Measurements from ENCODE around the gene SMIM1. TPM values are rescaled to one million over a fixed set of nuclear protein-coding genes. Genes with fewer than 3 reads are reported as not detected.

The SMIM1 gene
- total and polyA plus RNA-seq, 2 experiments from 2014 or later = not detected

- no peak overlapping the region for H3K4me2 ChIP-seq (ENCODE audit: unreplicated experiment)
- no peaks in the 10 kb centered on the region for H4K20me1 ChIP-seq (ENCODE audit: insufficient read depth)
- peaks cover 26% of the 10 kb centered on the region for H3K36me3 ChIP-seq (ENCODE audit: low read depth)
- H3K4me3 ChIP-seq = no peak overlapping the region
- in situ Hi-C loops (cut with MboI) = no loop called here
- no peak overlapping the region for H3K27ac ChIP-seq
- H2AFZ ChIP-seq = no peak overlapping the region
- no peak for TF ChIP-seq EZH2 (IDR thresholded peaks at IDR 0.05; ENCODE audit: insufficient read depth, poor library complexity, severe bottlenecking)
- TF ChIP-seq EZH2phosphoT487 (IDR thresholded peaks at IDR 0.05; ENCODE audit: insufficient read depth, low read depth) = no peak
- H3K27me3 ChIP-seq (replicated peaks; ENCODE audit: insufficient read depth) = no peaks in the 10 kb centered on the region
- no peaks in the 10 kb centered on the region for H3K9me3 ChIP-seq (ENCODE audit: low read depth)
- H3F3A ChIP-seq (ENCODE audit: insufficient read depth) = no peaks in the 10 kb centered on the region
- no peaks in the 10 kb centered on the region for H3K9me2 ChIP-seq (ENCODE audit: insufficient read depth)
- 98% methylated on average over 30 of the region's 30 CpGs for WGBS, 2 experiments (ENCODE audit: low coverage in 1 of 2, low lambda C conversion rate in 2 of 2, missing lambda C conversion rate in 2 of 2)
- peaks cover 19% of the 10 kb centered on the region for H3K79me2 ChIP-seq (ENCODE audit: insufficient read depth)
- no peaks in the 10 kb centered on the region for H3K4me1 ChIP-seq (ENCODE audit: insufficient read depth)
- DNase-seq = no peak
- no peak overlapping the region for H3K9ac ChIP-seq
These were observed 11.3 kb downstream of the SMIM1 start for GRCh38 chr1:3783651-3784474.

DNA sequence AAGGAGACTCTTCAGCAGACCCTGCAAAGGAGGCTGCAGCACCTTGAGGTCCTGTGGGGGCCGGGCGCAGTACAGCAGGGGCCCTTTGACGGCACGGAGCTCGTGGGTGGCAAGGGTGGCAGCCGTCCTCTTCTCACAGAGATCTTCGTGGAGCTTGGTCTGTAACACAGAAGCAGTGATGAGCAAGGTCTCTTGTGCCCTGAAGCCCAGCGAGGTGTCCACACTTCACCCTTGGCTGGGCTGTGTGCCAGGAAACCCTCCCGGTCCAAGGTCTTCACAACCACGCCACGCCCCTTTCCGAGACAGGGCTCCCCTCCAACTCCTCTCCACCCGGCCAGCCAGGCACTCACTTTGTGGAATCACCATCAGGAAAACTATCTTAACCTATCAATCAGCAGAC lies 12.5 kb downstream of the SMIM1 start:
- H3K4me3 ChIP-seq = no peak overlapping the region
- no peaks in the 10 kb centered on the region for H3K9me3 ChIP-seq (ENCODE audit: low read depth)
- no peak overlapping the region for H2AFZ ChIP-seq
- H3K27me3 ChIP-seq (replicated peaks; ENCODE audit: insufficient read depth) = no peaks in the 10 kb centered on the region
- in situ Hi-C loops (cut with MboI) = no loop called here
- H3K27ac ChIP-seq = no peak overlapping the region
- no peaks in the 10 kb centered on the region for H4K20me1 ChIP-seq (ENCODE audit: insufficient read depth)
- no peaks in the 10 kb centered on the region for H3F3A ChIP-seq (ENCODE audit: insufficient read depth)
- H3K9me2 ChIP-seq (ENCODE audit: insufficient read depth) = no peaks in the 10 kb centered on the region
- H3K79me2 ChIP-seq (ENCODE audit: insufficient read depth) = peaks cover 31% of the 10 kb centered on the region
- TF ChIP-seq EZH2phosphoT487 (IDR thresholded peaks at IDR 0.05; ENCODE audit: insufficient read depth, low read depth) = no peak
- H3K36me3 ChIP-seq (ENCODE audit: low read depth) = peaks cover 23% of the 10 kb centered on the region
- WGBS, 2 experiments (ENCODE audit: low coverage in 1 of 2, low lambda C conversion rate in 2 of 2, missing lambda C conversion rate in 2 of 2) = 82 to 83% methylated on average over 13 of the region's 13 CpGs
- H3K9ac ChIP-seq = no peak overlapping the region
- no peak for DNase-seq
- no peak overlapping the region for H3K4me2 ChIP-seq (ENCODE audit: unreplicated experiment)
- no peaks in the 10 kb centered on the region for H3K4me1 ChIP-seq (ENCODE audit: insufficient read depth)

GRCh38 chr1:3785456-3786157 lies 13.1 kb downstream of the SMIM1 start:
- no peaks in the 10 kb centered on the region for H3K9me2 ChIP-seq (ENCODE audit: insufficient read depth)
- no peaks in the 10 kb centered on the region for H3K27me3 ChIP-seq (replicated peaks; ENCODE audit: insufficient read depth)
- peaks cover 36% of the 10 kb centered on the region for H3K79me2 ChIP-seq (ENCODE audit: insufficient read depth)
- no peaks in the 10 kb centered on the region for H3K4me1 ChIP-seq (ENCODE audit: insufficient read depth)
- H3F3A ChIP-seq (ENCODE audit: insufficient read depth) = no peaks in the 10 kb centered on the region
- no peaks in the 10 kb centered on the region for H4K20me1 ChIP-seq (ENCODE audit: insufficient read depth)
- in situ Hi-C loops (cut with MboI) = no loop called here
- TF ChIP-seq EZH2phosphoT487 (IDR thresholded peaks at IDR 0.05; ENCODE audit: insufficient read depth, low read depth) (no peak), EZH2 (IDR thresholded peaks at IDR 0.05; ENCODE audit: insufficient read depth, poor library complexity, severe bottlenecking) (no peak)
- H3K9me3 ChIP-seq (ENCODE audit: low read depth) = no peaks in the 10 kb centered on the region
- H3K36me3 ChIP-seq (ENCODE audit: low read depth) = peaks cover 19% of the 10 kb centered on the region
- H3K4me2 ChIP-seq (ENCODE audit: unreplicated experiment) = no peak overlapping the region
- H3K27ac ChIP-seq = no peak overlapping the region
- WGBS, 2 experiments (ENCODE audit: low coverage in 1 of 2, low lambda C conversion rate in 2 of 2, missing lambda C conversion rate in 2 of 2) = 92 to 94% methylated on average over 14 of the region's 14 CpGs
- H3K4me3 ChIP-seq = no peak overlapping the region
- no peak overlapping the region for H3K9ac ChIP-seq
- DNase-seq = no peak
- no peak overlapping the region for H2AFZ ChIP-seq

- H3K4me2 ChIP-seq (ENCODE audit: unreplicated experiment) = no peak overlapping the region
- in situ Hi-C loops (cut with MboI) = no loop called here
- peaks cover 47% of the 10 kb centered on the region for H3K79me2 ChIP-seq (ENCODE audit: insufficient read depth)
- H3K27ac ChIP-seq = no peak overlapping the region
- no peak overlapping the region for H2AFZ ChIP-seq
- no peak overlapping the region for H3K9ac ChIP-seq
- no peaks in the 10 kb centered on the region for H4K20me1 ChIP-seq (ENCODE audit: insufficient read depth)
- no peak overlapping the region for H3K4me3 ChIP-seq
- H3F3A ChIP-seq (ENCODE audit: insufficient read depth) = no peaks in the 10 kb centered on the region
- H3K36me3 ChIP-seq (ENCODE audit: low read depth) = peaks cover 10% of the 10 kb centered on the region
- 93% methylated on average over 40 to 45 of the region's 45 CpGs for WGBS, 2 experiments (ENCODE audit: low coverage in 1 of 2, low lambda C conversion rate in 2 of 2, missing lambda C conversion rate in 2 of 2)
- H3K9me2 ChIP-seq (ENCODE audit: insufficient read depth) = no peaks in the 10 kb centered on the region
- no peak for TF ChIP-seq EZH2 (IDR thresholded peaks at IDR 0.05; ENCODE audit: insufficient read depth, poor library complexity, severe bottlenecking)
- no peak for TF ChIP-seq EZH2phosphoT487 (IDR thresholded peaks at IDR 0.05; ENCODE audit: insufficient read depth, low read depth)
- DNase-seq = no peak
- H3K27me3 ChIP-seq (replicated peaks; ENCODE audit: insufficient read depth) = no peaks in the 10 kb centered on the region
- H3K9me3 ChIP-seq (ENCODE audit: low read depth) = no peaks in the 10 kb centered on the region
- H3K4me1 ChIP-seq (ENCODE audit: insufficient read depth) = no peaks in the 10 kb centered on the region
These were observed 14.2 kb downstream of the SMIM1 start for GRCh38 chr1:3786468-3787348.
